GM13976 (cell line): Measurements from ENCODE around the gene RSPO1.
"Not testable (repeated sequence)": the region's sequence is repeated elsewhere in the genome, so short reads cannot be mapped to it uniquely, and the experiment has no call there.

Source experiments
- DNase-seq: peaks from one replicate; pipeline ENCODE4 v3.0.0; 2012; ENCODE audit warnings: low spot score
- in situ Hi-C: fragments of 300-500 bp; cut with MboI; formaldehyde crosslinking; loops from one replicate; pipeline ENCODE4 v1.12.0; 2022; ENCODE audit warnings: low sequenced_read_pairs, mixed read lengths, inconsistent platforms; ENCODE audit not compliant: unreplicated experiment
- TF ChIP-seq, protein P1 (sequence below): IDR thresholded peaks from 2 replicates; pipeline ENCODE4 v1.5.1; 2012; ENCODE audit warnings: borderline replicate concordance, mild to moderate bottlenecking; ENCODE audit not compliant: insufficient read depth; ENCODE audit errors: extremely low read depth, missing control alignments, control extremely low read depth

RSPO1 gene

DNA sequence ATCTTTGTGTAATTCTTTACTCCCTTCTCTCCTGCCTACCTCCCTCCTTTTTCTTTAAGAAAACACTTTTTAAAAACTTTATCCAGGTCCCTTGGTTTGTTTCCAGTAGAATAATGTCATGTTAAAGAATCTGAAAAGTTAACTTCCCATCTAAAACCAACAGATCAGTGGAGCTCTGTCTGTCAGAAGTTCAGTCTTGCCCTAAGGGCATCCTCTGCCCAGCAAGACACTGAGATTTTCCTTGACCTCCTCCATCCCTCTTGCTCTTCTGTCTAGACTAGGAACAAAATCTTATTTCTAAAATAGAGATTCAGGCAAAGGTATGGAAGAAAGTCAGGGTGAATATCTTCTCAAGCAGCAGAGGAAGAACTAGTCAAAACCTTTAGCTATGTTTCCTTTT lies 33.3 kb downstream of the RSPO1 start:
- in situ Hi-C loops: loop anchor here (10.0 kb wide), 1 partner anchor 73 kb away; no protein-coding TSS in a partner anchor
- DNase-seq: no peak
- TF ChIP-seq, protein P1, sequence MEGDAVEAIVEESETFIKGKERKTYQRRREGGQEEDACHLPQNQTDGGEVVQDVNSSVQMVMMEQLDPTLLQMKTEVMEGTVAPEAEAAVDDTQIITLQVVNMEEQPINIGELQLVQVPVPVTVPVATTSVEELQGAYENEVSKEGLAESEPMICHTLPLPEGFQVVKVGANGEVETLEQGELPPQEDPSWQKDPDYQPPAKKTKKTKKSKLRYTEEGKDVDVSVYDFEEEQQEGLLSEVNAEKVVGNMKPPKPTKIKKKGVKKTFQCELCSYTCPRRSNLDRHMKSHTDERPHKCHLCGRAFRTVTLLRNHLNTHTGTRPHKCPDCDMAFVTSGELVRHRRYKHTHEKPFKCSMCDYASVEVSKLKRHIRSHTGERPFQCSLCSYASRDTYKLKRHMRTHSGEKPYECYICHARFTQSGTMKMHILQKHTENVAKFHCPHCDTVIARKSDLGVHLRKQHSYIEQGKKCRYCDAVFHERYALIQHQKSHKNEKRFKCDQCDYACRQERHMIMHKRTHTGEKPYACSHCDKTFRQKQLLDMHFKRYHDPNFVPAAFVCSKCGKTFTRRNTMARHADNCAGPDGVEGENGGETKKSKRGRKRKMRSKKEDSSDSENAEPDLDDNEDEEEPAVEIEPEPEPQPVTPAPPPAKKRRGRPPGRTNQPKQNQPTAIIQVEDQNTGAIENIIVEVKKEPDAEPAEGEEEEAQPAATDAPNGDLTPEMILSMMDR: no peak

DNA sequence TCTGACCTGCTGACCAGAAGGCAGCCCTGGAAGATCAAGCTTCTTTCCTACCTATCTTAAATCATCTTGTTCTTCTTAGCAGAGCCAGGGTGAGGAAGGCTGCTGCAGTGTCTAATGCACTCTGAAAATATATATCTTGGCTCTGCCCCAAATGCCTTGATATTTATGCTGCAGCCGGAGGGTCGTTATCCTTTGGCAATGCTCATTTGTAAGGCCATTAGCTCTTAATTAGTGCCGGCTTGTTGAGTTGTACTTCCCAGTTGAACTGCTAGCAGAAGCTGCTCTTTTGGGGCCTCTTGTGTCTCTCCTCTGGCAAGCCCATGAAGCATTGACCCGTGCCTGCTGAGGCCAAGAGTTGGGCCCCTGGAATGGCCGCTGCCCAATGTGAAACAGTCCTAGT lies 34.8 kb downstream of the RSPO1 start:
- TF ChIP-seq, protein P1: no peak
- DNase-seq: no peak
- in situ Hi-C loops: loop anchor here (10.0 kb wide), 1 partner anchor 75 kb away; no protein-coding TSS in a partner anchor

DNA sequence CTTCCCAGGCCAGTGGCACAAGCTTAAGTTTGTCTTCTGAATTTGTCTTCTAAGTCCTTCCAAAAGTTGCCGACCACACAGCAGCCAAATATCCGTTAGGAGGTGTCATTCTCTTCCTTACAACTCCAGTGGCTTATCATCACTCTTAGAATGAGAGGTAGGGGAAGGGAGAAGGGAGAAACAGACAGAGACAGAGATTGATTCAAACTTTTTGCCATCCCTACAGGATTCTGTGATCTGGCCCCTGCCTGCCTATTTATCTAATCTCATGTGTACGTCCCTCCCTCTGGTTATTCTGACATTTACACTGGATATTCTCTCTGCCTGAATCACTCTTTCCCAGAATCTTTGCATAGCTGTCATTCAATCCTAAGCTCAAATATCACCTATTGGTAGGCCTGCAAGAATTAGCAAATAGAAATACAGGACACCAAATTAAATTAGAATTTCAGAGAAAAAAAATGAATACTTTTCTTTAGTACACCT lies 38.5 kb downstream of the RSPO1 start:
- in situ Hi-C loops: no loop called here
- TF ChIP-seq, protein P1: no peak
- DNase-seq: no peak

DNA sequence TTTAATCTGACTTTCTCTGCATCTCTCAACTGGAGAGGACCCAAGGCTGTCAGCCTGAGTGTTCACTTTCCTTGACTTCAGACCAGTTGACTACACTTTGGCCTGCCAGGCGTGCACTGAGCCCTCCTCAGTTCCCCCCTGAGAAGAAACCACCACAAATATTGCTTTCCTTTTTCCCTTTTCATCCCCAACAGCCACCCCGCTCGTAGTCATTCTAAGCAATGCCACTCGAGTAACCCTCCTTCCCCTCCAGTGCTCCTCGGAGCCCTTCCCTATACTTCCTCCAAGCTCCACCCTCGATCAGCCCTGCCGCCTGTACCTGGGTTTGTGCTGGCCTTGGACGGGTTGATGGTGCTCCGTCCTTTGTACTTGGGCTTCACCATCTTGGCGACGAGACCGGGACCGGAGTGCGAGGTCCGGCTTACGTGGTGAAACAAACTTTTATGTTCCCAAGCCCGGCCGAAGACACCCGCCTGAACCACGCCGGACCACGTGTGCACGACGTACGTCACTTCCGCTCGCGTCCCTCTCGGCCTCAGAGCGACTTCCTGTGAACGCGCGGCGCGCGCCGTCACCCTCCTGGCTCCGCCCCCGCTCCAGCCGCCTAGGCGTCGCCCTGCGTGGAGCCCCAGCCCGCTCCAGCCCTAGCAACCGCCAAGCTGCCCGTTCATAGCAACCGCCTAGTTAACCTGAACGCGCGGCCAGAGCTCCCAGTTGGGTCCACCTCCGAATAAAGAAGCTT lies 39.1 kb downstream of the RSPO1 start, which contains the start of gene GNL2:
GNL2 (minus strand) TSS at position 498 of the 742 bp plus-strand sequence; CDS start at position 383, 115 bp downstream.
- TF ChIP-seq, protein P1: no peak
- peak; percentile 99 for DNase-seq
- in situ Hi-C loops: no loop called here

DNA sequence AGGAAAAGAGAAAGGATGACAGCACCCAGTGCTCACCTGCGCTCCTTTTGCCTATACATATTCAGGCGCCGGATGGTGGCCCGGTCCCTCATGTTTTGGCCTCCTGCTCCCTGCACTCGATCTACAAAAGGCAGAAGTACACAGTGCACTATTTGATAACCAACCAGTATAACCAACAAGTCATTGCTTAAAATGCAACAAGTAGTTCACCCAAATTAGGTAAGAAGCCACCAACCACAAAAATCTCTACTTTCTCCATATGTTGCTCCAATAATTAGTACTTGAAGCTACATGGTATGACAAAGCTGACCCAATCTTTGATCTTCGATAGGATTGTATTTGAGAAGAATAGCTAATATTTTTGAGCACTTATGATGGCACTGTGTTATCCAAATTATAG lies 41.0 kb downstream of the RSPO1 start:
- TF ChIP-seq, protein P1: no peak
- no peak for DNase-seq
- in situ Hi-C loops: no loop called here

DNA sequence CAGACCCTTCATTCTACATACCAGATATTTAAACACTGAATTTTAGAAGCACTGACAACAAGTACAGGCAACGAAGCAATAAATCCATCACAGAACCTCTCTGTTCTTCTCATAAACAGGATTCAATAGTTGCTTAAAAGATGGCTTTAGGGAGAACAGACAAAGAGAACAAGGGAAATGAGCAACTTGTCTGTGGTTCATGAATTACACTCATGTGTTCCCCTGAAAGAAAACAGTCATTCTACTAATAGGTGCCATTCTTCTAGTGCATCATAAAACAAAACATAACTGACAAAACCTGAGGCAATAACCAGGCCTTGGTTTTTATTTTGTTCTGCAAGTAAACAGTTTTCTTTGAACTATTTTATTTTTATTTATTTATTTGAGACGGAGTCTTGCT lies 45.8 kb downstream of the RSPO1 start:
- DNase-seq: no peak
- TF ChIP-seq, protein P1: no peak
- in situ Hi-C loops: no loop called here

DNA sequence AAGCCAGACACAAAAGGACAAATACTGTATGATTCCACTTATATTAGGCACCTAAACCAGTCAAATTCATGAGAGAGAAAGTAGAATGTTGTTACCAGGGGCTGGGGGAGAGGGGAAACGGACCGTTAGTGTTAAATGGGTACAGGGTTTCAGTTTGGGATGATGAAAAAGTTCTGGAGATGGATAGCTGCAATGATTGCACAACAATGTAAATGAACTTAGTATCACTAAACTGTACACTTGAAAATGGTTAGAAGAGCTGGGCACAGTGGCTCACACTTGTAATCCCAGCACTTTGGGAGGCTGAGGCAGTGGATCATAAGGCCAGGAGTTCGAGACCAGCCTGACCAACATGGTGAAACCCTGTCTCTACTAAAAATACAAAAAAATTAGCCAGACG lies 50.1 kb downstream of the RSPO1 start:
- in situ Hi-C loops: not testable (repeated sequence)

More for the DNA sequence above, 50.1 kb downstream of the RSPO1 start:
- DNase-seq: not testable (repeated sequence)
